Dendritic cell treated with granulocyte-macrophage colony-stimulating factor and Interleukin-4, amounts not matched to agents 40 ng/mL and 50 ng/mL, for 4 days (primary cell): ENCODE data around the gene FICD.
A peak's percentile ranks its signal among the peaks of the same experiment; 100 is the strongest.

ENCODE experiments used
- H3K27ac Mint-ChIP-seq: one replicate; pipeline ENCODE4 v1.8.0; 2022; ENCODE audit warnings: mild to moderate bottlenecking, mixed read lengths
- H3K27me3 Mint-ChIP-seq: one replicate; pipeline ENCODE4 v1.8.0; 2022; ENCODE audit warnings: mild to moderate bottlenecking, mixed read lengths
- H3K36me3 Mint-ChIP-seq: one replicate; pipeline ENCODE4 v1.8.0; 2022; ENCODE audit warnings: low read depth, mixed read lengths
- H3K4me1 Mint-ChIP-seq: one replicate; pipeline ENCODE4 v1.8.0; 2022; ENCODE audit warnings: low read depth, mixed read lengths
- H3K4me3 Mint-ChIP-seq: one replicate; pipeline ENCODE4 v1.8.0; 2022; ENCODE audit warnings: mild to moderate bottlenecking, moderate library complexity, mixed read lengths
- H3K9me3 Mint-ChIP-seq: one replicate; pipeline ENCODE4 v1.8.0; 2022; ENCODE audit warnings: mixed read lengths
- intact Hi-C: fragments of 100-400 bp; cut with micrococcal nuclease; formaldehyde crosslinking; loops from one replicate; pipeline ENCODE4 v1.15.0; 2022

FICD gene

GRCh38 chr12:108514468-108514972 is 557 bp upstream of the FICD start:
- no peaks in the 10 kb centered on the region for H3K9me3 Mint-ChIP-seq
- peaks cover 6% of the 10 kb centered on the region for H3K27me3 Mint-ChIP-seq
- peaks cover 35% of the 10 kb centered on the region for H3K4me1 Mint-ChIP-seq
- intact Hi-C loops: loop anchor here (5.0 kb wide), 2 partner anchors 282 to 597 kb away; no protein-coding TSS in a partner anchor
- H3K36me3 Mint-ChIP-seq: peaks cover 37% of the 10 kb centered on the region
- H3K4me3 Mint-ChIP-seq: peak overlapping the region; percentile 88
- H3K27ac Mint-ChIP-seq: peak overlapping the region; percentile 88

GRCh38 chr12:108515916-108516315 is 839 bp downstream of the FICD start:
- Mint-ChIP-seq H3K4me3 (peak overlapping the region; percentile 88), H3K36me3 (peaks cover 51% of the 10 kb centered on the region), H3K4me1 (peaks cover 35% of the 10 kb centered on the region), H3K27ac (peak overlapping the region; percentile 88), H3K9me3 (no peaks in the 10 kb centered on the region), H3K27me3 (peaks cover 6% of the 10 kb centered on the region)
- intact Hi-C loops: no loop called here

GRCh38 chr12:108516511-108517275 is 1.6 kb downstream of the FICD start:
- H3K36me3 Mint-ChIP-seq: peaks cover 58% of the 10 kb centered on the region
- H3K9me3 Mint-ChIP-seq: no peaks in the 10 kb centered on the region
- peaks cover 35% of the 10 kb centered on the region for H3K4me1 Mint-ChIP-seq
- peaks cover 6% of the 10 kb centered on the region for H3K27me3 Mint-ChIP-seq
- no peak overlapping the region for H3K4me3 Mint-ChIP-seq
- intact Hi-C loops: no loop called here
- H3K27ac Mint-ChIP-seq: peak overlapping the region; percentile 88

- Mint-ChIP-seq H3K27me3 (peaks cover 6% of the 10 kb centered on the region), H3K9me3 (no peaks in the 10 kb centered on the region), H3K4me1 (peaks cover 30% of the 10 kb centered on the region), H3K4me3 (no peak overlapping the region), H3K27ac (no peak overlapping the region), H3K36me3 (peaks cover 66% of the 10 kb centered on the region)
- intact Hi-C loops: no loop called here
Observed at GRCh38 chr12:108517288-108518100, 2.4 kb downstream of the FICD start.

GRCh38 chr12:108518101-108518715 is 3.1 kb downstream of the FICD start:
- intact Hi-C loops: no loop called here
- peaks cover 30% of the 10 kb centered on the region for H3K4me1 Mint-ChIP-seq
- no peaks in the 10 kb centered on the region for H3K9me3 Mint-ChIP-seq
- peaks cover 6% of the 10 kb centered on the region for H3K27me3 Mint-ChIP-seq
- H3K4me3 Mint-ChIP-seq: no peak overlapping the region
- peaks cover 74% of the 10 kb centered on the region for H3K36me3 Mint-ChIP-seq
- H3K27ac Mint-ChIP-seq: no peak overlapping the region

GRCh38 chr12:108518716-108519496 is 3.8 kb downstream of the FICD start:
- H3K36me3 Mint-ChIP-seq: peaks cover 81% of the 10 kb centered on the region
- no peaks in the 10 kb centered on the region for H3K9me3 Mint-ChIP-seq
- H3K4me1 Mint-ChIP-seq: peaks cover 30% of the 10 kb centered on the region
- no peak overlapping the region for H3K4me3 Mint-ChIP-seq
- intact Hi-C loops: no loop called here
- peaks cover 4% of the 10 kb centered on the region for H3K27me3 Mint-ChIP-seq
- H3K27ac Mint-ChIP-seq: no peak overlapping the region

- H3K27ac Mint-ChIP-seq: no peak overlapping the region
- no peaks in the 10 kb centered on the region for H3K9me3 Mint-ChIP-seq
- no peaks in the 10 kb centered on the region for H3K27me3 Mint-ChIP-seq
- intact Hi-C loops: no loop called here
- no peak overlapping the region for H3K4me3 Mint-ChIP-seq
- H3K36me3 Mint-ChIP-seq: peaks cover 87% of the 10 kb centered on the region
- H3K4me1 Mint-ChIP-seq: peaks cover 24% of the 10 kb centered on the region
Observed at GRCh38 chr12:108519558-108519957, 4.5 kb downstream of the FICD start.

GRCh38 chr12:108523365-108523764 is 8.3 kb downstream of the FICD start:
- Mint-ChIP-seq H3K36me3 (peaks cover 100% of the 10 kb centered on the region), H3K4me3 (no peak overlapping the region), H3K9me3 (no peaks in the 10 kb centered on the region), H3K27me3 (no peaks in the 10 kb centered on the region), H3K27ac (no peak overlapping the region), H3K4me1 (no peaks in the 10 kb centered on the region)
- intact Hi-C loops: no loop called here

- Mint-ChIP-seq H3K4me3 (no peak overlapping the region), H3K36me3 (peaks cover 100% of the 10 kb centered on the region), H3K4me1 (no peaks in the 10 kb centered on the region), H3K9me3 (no peaks in the 10 kb centered on the region), H3K27ac (no peak overlapping the region), H3K27me3 (no peaks in the 10 kb centered on the region)
- intact Hi-C loops: no loop called here
Observed at GRCh38 chr12:108525681-108526080, 10.6 kb downstream of the FICD start.

- peaks cover 100% of the 10 kb centered on the region for H3K36me3 Mint-ChIP-seq
- intact Hi-C loops: no loop called here
- H3K27me3 Mint-ChIP-seq: no peaks in the 10 kb centered on the region
- no peak overlapping the region for H3K4me3 Mint-ChIP-seq
- no peaks in the 10 kb centered on the region for H3K9me3 Mint-ChIP-seq
- H3K27ac Mint-ChIP-seq: no peak overlapping the region
- H3K4me1 Mint-ChIP-seq: no peaks in the 10 kb centered on the region
Observed at GRCh38 chr12:108526482-108527165, 11.5 kb downstream of the FICD start.

GRCh38 chr12:108527166-108527496 is 12.1 kb downstream of the FICD start:
- Mint-ChIP-seq H3K4me1 (no peaks in the 10 kb centered on the region), H3K27ac (peak overlapping the region; percentile 19), H3K27me3 (no peaks in the 10 kb centered on the region), H3K9me3 (no peaks in the 10 kb centered on the region), H3K4me3 (no peak overlapping the region), H3K36me3 (peaks cover 100% of the 10 kb centered on the region)
- intact Hi-C loops: no loop called here

GRCh38 chr12:108530161-108530560 is 15.1 kb downstream of the FICD start:
- Mint-ChIP-seq H3K36me3 (peaks cover 96% of the 10 kb centered on the region), H3K4me1 (no peaks in the 10 kb centered on the region), H3K4me3 (no peak overlapping the region), H3K9me3 (no peaks in the 10 kb centered on the region), H3K27me3 (no peaks in the 10 kb centered on the region), H3K27ac (no peak overlapping the region)
- intact Hi-C loops: no loop called here
